Measurements from ENCODE around the gene PLA2G6.
"Not testable (repeated sequence)": the region's sequence is repeated elsewhere in the genome, so short reads cannot be mapped to it uniquely, and the experiment has no call there.

PLA2G6 gene

DNA sequence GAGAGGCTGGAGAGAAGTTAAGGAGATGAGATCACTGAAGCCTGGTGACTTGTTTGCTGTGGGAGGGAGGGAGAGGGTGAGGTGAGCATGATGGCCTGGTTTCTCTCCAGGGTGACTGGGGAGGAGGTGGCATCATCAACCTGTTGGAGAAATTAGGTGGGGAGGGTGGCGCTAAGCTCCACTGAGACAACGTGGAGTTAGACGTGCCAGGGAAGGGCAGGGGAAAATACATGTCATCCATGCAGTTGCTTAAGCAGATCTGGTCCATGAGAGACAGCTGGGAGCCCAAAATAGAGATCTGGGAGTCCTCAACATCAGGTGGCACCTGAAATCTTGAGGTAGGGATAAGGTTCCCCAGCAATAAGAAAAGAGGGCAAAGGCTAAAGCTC is 10.8 kb upstream of the PLA2G6 start:
- DNase-seq (ENCODE audit: insufficient read length, low spot score) (no peak), FAIRE-seq (no peak)
- no peak for TF ChIP-seq SPI1 (IDR thresholded peaks at IDR 0.05; ENCODE audit: low read depth, low read length)
- no peak for TF ChIP-seq POU2F2 (IDR thresholded peaks at IDR 0.05; ENCODE audit: low read depth, low read length)
- TF ChIP-seq POLR2A (IDR thresholded peaks at IDR 0.05; ENCODE audit: low read depth, low read length): no peak
- TF ChIP-seq POLR2AphosphoS5 (IDR thresholded peaks at IDR 0.05; ENCODE audit: low read depth, low read length): no peak
- TF ChIP-seq TAF1 (IDR thresholded peaks at IDR 0.05; ENCODE audit: low read depth, low read length): no peak
- no peak for TF ChIP-seq PAX5 (IDR thresholded peaks at IDR 0.05; ENCODE audit: insufficient read depth, low read length, severe bottlenecking)

DNA sequence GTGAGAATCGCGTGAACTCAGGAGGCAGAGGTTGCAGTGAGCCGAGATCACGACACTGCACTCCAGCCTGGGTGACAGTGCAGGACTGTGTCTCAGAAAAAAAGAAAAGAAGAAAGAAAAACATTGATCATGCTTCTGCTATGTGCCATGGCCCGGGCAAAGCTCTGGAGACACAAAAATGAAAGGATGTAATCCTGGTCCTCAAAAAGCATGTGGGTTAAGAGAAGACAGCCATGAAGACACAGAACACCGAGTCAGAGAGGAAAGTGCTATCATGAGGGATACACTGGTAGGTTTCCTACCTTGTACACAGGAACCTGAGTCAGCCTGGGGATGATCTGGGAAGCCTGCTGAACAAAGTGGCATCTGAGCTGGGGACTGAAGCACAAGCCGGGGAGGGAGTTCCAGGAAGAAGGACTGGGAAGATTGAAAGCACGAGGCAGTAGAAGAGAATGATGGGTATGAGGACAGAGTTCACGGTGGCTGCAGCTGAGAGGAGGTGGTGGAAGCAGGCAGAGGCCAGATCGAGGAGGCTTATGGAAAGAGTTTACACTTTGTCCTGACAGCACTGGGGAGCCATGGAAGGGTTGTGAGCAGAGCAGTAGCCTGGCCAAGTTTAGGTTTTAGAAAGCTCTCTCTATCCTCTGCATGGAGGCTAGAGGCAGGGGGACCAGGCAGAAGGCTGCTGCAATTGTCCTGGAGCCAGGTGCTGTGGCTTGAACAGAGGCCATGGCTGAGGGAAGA is 10.3 kb upstream of the PLA2G6 start:
- DNase-seq (ENCODE audit: insufficient read length, low spot score): no peak
- FAIRE-seq: no peak
- no peak for TF ChIP-seq SPI1 (IDR thresholded peaks at IDR 0.05; ENCODE audit: low read depth, low read length)
- no peak for TF ChIP-seq POU2F2 (IDR thresholded peaks at IDR 0.05; ENCODE audit: low read depth, low read length)
- no peak for TF ChIP-seq TAF1 (IDR thresholded peaks at IDR 0.05; ENCODE audit: low read depth, low read length)
- TF ChIP-seq PAX5 (IDR thresholded peaks at IDR 0.05; ENCODE audit: insufficient read depth, low read length, severe bottlenecking): no peak
- no peak for TF ChIP-seq POLR2A (IDR thresholded peaks at IDR 0.05; ENCODE audit: low read depth, low read length)
- TF ChIP-seq POLR2AphosphoS5 (IDR thresholded peaks at IDR 0.05; ENCODE audit: low read depth, low read length): no peak

DNA sequence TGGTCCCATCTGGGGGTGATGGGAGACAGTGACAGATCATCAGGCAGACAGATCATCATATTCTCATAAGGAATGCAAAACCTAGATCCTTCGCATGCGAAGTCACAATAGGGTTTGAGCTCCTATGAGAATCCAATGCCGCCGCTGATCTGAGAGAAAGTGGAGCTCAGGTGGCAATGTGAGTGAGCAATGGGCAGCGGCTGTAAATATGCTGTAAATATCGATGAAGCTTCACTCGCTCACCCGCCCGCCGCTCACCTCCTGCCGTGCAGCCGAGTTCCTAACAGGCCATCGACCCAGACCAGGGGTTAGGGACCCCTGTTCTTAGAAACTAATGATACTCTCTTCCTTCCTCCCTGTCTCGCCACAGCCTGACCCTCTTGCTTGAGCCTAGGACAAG is 9.4 kb upstream of the PLA2G6 start:
- no peak for DNase-seq (ENCODE audit: insufficient read length, low spot score)
- no peak for FAIRE-seq
- TF ChIP-seq POLR2A (IDR thresholded peaks at IDR 0.05; ENCODE audit: low read depth, low read length): no peak

DNA sequence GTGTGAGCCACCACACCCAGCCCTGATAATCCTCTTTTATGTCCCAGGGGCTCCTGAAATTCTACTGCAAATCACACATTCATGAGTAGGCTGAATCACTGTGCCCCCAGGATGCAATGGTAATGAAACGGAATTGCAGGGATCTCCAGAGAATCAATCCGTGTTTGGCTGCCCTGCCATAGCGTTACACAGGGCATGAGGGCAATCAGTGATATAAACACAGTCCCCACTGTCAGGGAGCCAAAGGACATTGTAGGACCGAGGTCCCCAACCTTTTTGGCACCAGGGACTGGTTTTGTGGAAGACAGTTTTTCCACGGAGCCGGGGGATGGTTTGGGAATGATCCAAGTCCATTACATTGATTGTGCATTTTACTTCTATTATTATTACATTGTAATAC is 9.0 kb upstream of the PLA2G6 start:
- TF ChIP-seq SPI1 (IDR thresholded peaks at IDR 0.05; ENCODE audit: low read depth, low read length) (no peak), POLR2AphosphoS5 (IDR thresholded peaks at IDR 0.05; ENCODE audit: low read depth, low read length) (no peak), POU2F2 (IDR thresholded peaks at IDR 0.05; ENCODE audit: low read depth, low read length) (no peak), POLR2A (IDR thresholded peaks at IDR 0.05; ENCODE audit: low read depth, low read length) (no peak), TAF1 (IDR thresholded peaks at IDR 0.05; ENCODE audit: low read depth, low read length) (no peak), PAX5 (IDR thresholded peaks at IDR 0.05; ENCODE audit: insufficient read depth, low read length, severe bottlenecking) (no peak)
- DNase-seq (ENCODE audit: insufficient read length, low spot score) (no peak), FAIRE-seq (no peak)

DNA sequence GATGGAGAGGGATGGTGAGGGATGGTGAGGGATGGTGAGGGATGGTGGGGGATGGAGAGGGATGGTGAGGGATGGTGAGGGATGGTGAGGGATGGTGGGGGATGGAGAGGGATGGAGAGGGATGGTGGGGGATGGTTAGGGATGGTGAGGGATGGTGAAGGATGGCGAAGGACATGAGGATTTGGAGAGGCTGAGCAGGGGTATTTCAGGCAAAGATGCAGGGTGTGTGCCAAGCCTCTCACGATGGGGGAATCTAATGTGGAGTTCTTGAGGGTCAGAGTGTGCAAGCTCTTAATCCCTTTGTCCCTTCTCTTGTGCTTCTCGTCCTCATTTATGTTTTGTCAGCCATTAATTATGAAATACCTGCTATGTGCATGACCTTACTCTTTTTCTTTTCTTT is 7.5 kb upstream of the PLA2G6 start:
- DNase-seq (ENCODE audit: insufficient read length, low spot score) (no peak), FAIRE-seq (peak; percentile 97)
- TF ChIP-seq PAX5 (IDR thresholded peaks at IDR 0.05; ENCODE audit: insufficient read depth, low read length, severe bottlenecking) (no peak), POU2F2 (IDR thresholded peaks at IDR 0.05; ENCODE audit: low read depth, low read length) (no peak), POLR2AphosphoS5 (IDR thresholded peaks at IDR 0.05; ENCODE audit: low read depth, low read length) (no peak), TAF1 (IDR thresholded peaks at IDR 0.05; ENCODE audit: low read depth, low read length) (no peak), POLR2A (IDR thresholded peaks at IDR 0.05; ENCODE audit: low read depth, low read length) (no peak), SPI1 (IDR thresholded peaks at IDR 0.05; ENCODE audit: low read depth, low read length) (no peak)

DNA sequence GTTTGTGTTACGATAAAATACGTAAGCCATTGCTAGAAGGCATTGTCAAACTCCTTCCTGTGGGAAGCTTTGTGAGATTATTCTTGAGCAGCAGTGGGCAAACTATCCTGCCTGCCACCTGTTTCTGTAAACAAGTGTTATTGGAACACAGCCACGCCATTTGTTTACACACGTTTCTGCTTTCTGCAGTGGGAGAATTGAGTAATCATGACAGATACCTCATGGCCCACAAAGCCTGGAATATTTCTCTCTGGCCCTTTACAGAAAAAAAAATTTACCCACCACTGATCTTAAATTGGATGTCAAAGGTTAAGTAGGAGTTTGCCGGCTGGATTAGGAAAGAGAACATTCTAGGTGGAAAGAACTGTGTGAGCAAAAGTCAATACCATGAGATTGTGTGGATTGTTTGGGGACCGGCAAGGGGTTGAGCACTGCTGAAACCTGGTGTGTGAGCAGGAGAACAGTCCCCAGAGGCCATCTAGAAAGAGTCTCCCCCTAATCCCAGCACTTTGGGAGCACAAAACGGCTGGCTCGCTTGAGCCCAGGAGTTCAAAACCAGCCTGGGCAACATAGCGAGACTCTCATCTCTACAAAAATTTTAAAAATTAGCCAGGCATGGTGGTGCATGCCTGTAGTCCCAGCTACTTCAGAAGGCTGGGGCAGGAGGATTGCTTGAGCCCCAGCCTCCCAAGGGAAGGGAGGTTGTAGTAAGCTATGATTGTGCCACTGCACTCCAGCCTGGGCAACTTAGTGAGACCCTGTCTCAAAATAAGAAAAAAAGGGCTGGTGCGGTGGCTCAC is 6.0 kb upstream of the PLA2G6 start:
- no peak for DNase-seq (ENCODE audit: insufficient read length, low spot score)
- no peak for FAIRE-seq
- no peak for TF ChIP-seq POLR2AphosphoS5 (IDR thresholded peaks at IDR 0.05; ENCODE audit: low read depth, low read length)
- TF ChIP-seq PAX5 (IDR thresholded peaks at IDR 0.05; ENCODE audit: insufficient read depth, low read length, severe bottlenecking): no peak
- TF ChIP-seq POLR2A (IDR thresholded peaks at IDR 0.05; ENCODE audit: low read depth, low read length): no peak
- TF ChIP-seq POU2F2 (IDR thresholded peaks at IDR 0.05; ENCODE audit: low read depth, low read length): no peak
- TF ChIP-seq SPI1 (IDR thresholded peaks at IDR 0.05; ENCODE audit: low read depth, low read length): no peak
- TF ChIP-seq TAF1 (IDR thresholded peaks at IDR 0.05; ENCODE audit: low read depth, low read length): no peak

DNA sequence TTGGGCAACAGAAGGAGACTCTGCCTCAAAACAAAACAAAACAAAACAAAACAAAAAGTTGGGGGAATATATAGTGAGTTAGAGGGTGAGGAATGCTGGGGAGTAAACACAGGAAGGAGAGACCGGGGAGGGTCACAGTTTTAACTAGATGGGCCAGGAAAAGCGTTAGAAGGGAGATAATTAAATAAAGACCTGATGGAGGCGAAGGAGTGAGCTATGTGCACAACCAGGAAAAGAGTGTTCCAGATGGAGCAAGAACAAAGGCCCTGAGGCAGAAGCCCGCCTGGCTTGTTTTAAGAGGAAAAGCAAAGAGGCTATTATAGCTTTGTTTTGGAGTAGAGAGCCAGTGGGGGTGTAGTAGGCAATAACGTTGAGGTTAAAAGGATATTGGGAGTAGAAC is 4.8 kb upstream of the PLA2G6 start:
- no peak for TF ChIP-seq POU2F2 (IDR thresholded peaks at IDR 0.05; ENCODE audit: low read depth, low read length)
- no peak for TF ChIP-seq TAF1 (IDR thresholded peaks at IDR 0.05; ENCODE audit: low read depth, low read length)
- no peak for TF ChIP-seq POLR2A (IDR thresholded peaks at IDR 0.05; ENCODE audit: low read depth, low read length)
- no peak for TF ChIP-seq PAX5 (IDR thresholded peaks at IDR 0.05; ENCODE audit: insufficient read depth, low read length, severe bottlenecking)
- TF ChIP-seq SPI1 (IDR thresholded peaks at IDR 0.05; ENCODE audit: low read depth, low read length): no peak
- TF ChIP-seq POLR2AphosphoS5 (IDR thresholded peaks at IDR 0.05; ENCODE audit: low read depth, low read length): no peak
- no peak for FAIRE-seq
- no peak for DNase-seq (ENCODE audit: insufficient read length, low spot score)

DNA sequence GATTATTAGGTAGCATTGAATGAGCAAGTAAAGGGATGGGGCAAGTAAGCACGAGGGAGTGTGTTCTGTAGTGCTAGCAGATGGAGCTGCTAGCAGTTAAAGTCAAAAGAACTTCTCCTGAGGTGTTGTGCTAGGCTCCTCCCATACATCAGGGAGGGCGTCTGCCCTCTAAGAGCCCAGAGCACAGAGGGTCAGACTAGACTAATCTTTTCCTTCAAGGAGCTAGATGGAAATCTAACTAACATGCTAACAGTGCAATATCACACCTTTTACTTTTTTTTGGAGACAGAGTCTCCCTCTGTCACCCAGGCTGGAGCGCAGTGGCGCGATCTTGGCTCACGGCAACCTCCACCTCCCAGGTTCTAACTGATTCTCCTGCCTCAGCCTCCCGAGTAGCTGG is 3.2 kb upstream of the PLA2G6 start:
- TF ChIP-seq POLR2AphosphoS5 (IDR thresholded peaks at IDR 0.05; ENCODE audit: low read depth, low read length) (no peak), TAF1 (IDR thresholded peaks at IDR 0.05; ENCODE audit: low read depth, low read length) (no peak), SPI1 (IDR thresholded peaks at IDR 0.05; ENCODE audit: low read depth, low read length) (no peak), POLR2A (IDR thresholded peaks at IDR 0.05; ENCODE audit: low read depth, low read length) (no peak), POU2F2 (IDR thresholded peaks at IDR 0.05; ENCODE audit: low read depth, low read length) (no peak), PAX5 (IDR thresholded peaks at IDR 0.05; ENCODE audit: insufficient read depth, low read length, severe bottlenecking) (no peak)
- DNase-seq (ENCODE audit: insufficient read length, low spot score) (no peak), FAIRE-seq (no peak)

DNA sequence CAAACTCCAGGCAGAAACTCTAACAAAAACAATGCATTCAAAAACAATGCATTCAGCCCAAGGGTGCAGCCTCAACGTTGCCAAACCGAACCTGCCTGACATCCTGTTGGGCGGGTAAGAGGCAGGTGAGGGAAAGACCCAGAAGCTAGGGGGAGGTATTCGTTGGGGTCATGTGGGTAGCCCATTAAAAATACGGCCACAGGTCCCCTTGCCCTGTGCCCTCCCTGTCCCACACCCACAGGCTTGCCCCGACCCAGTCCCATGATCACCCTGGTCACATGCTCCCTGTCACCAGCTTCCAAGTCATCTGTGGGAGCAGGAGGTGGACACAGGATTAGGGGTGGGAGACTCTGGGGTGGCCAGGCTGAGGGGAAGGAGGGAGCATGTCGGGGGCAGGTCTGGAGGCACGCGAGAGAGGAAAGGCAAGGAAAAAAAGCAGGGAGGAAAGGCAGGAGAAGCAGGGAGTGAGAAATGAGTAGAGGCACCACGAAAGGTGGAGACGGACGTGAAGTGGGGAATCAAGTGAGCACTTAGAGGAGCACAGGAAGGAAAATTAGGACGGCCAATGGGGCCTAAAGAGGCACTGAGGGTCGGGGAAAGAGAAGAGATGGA is 683 bp downstream of the PLA2G6 start:
- 0 out of 2 replicates have a peak, but pooled peaks have one; percentile 31 for TF ChIP-seq POLR2AphosphoS5 (IDR thresholded peaks at IDR 0.05; ENCODE audit: low read depth, low read length)
- TF ChIP-seq POU2F2 (IDR thresholded peaks at IDR 0.05; ENCODE audit: low read depth, low read length): 0 out of 2 replicates have a peak, but pooled peaks have one; percentile 6
- TF ChIP-seq PAX5 (IDR thresholded peaks at IDR 0.05; ENCODE audit: insufficient read depth, low read length, severe bottlenecking): no peak
- TF ChIP-seq SPI1 (IDR thresholded peaks at IDR 0.05; ENCODE audit: low read depth, low read length): no peak
- TF ChIP-seq POLR2A (IDR thresholded peaks at IDR 0.05; ENCODE audit: low read depth, low read length): no peak
- FAIRE-seq (peak; percentile 84), DNase-seq (ENCODE audit: insufficient read length, low spot score) (no peak)

DNA sequence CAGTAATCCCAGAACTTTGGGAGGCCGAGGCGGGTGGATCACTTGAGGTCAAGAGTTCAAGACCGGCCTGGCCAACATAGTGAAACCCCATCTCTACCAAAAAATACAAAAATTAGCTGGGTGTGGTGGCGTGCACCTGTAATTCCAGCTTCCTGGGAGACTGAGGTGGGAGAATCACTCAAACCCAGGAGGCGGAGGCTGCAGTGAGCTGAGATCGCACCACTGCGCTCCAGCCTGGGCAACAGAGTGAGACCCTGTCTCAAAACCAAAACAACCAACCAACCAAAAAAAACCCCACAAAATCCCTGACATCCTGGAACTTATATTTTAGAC is 3.1 kb downstream of the PLA2G6 start:
- FAIRE-seq; DNase-seq (ENCODE audit: insufficient read length, low spot score): not testable (repeated sequence)
